Measurements from ENCODE around the gene DDX1.

Gene DDX1

DNA sequence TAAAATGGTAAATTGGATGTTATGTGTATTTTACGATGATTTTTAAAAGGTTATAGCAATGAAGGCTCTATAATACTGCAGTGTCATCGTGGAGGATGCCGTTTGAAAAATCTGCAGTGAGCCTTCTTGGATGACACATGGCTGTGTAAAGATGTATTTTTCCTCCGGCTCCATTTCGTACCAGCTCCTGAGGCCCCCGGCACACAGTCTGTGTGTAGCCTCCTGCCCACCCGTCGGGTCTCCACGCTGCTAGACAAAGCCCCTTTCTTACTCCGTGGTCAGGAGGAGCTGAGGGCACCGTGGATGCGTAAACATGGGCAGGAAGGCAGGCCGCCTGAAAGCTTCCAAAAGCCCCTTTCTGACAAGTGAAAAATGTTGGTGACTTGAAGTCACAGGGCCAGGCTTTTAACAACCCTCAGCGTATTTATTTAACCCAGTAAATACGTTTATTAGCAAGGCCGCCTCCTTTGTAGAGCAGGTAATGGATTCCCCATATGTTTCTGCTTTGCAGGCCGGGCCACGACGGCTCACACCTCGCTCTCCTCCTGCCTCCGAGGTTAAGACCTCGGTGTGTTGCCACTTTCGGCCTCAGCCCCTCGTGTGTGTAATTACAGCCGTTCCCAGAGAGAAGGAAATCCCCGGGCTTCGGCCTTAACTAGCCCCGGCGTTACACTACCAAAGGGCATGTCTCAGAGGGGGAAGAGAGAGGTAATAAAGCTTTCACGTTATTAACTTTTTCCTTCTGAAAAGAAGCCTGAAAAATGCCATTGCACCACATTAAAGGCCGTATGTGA lies 72.8 kb downstream of the DDX1 start:
- DNase-seq (ENCODE audit: low read depth): no peak

DNA sequence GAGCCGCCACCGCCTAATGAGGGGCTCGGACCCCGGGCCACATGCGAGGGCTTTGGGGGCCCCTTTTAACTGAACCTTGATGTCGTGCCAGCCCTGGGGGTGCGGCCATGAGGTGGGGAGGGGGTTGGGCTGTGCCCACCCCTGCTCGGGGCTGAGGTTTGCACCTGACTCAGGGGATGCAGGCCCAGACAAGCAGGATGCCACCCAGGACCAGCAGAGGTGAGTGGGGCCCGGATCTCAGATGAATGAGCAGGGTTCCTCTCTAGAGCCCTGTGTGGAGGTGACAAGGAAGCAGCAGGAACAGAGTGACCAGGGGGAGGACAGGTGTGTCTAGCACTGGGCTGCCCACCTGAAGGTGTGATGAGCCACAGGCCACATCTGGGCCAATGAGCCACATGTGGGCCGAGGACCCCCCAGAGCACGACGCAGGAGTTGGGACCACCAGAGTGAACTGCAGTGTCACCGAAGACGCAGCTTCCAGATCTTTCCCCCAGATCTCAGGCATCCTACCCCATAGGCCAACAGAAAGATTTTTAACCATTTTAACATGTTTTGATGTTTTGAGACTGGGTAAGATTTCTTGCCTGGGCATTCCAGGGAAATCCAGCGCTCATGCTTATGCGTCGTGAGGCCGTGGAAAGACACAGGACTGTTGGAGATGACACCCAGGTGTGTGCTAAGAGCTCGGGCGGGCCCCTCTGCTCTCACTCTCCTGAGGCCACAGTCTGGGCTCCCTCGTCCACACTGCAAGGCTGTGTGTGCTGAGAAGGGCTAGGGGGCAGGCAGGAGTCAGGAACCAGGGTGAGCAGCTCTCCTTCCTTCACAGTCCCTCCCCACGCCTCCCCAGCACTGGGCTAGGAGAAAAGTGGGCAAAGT lies 73.6 kb downstream of the DDX1 start:
- DNase-seq (ENCODE audit: low read depth): no peak

DNA sequence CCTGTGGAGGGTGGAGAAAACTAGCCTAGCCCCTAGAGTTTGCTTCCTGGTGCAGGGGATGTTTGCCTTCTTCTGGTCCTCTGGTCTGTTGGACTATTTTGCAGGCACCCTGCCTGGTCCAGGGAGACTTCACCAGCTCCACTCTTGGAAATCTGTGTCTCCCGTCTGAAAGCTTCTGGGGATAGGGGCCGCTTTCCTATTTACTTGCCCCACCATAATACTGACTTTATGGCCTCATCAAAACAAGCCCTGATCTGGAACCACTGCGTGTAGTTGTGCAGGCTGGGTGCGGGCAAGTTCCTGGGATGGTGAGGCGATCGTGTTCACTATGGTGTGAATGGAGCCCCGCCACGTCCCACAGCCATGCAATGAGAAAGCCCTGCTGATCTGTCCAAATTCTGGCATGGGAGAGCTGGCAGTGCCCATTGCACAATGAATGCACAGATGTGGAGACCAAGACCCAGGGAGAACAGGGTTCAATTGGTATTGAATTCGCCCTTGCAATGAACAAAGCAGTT lies 74.3 kb downstream of the DDX1 start:
- no peak for DNase-seq (ENCODE audit: low read depth)

- DNase-seq (ENCODE audit: low read depth): peak; percentile 6
These were observed 75.5 kb downstream of the DDX1 start for GRCh38 chr2:15666861-15667808.

DNA sequence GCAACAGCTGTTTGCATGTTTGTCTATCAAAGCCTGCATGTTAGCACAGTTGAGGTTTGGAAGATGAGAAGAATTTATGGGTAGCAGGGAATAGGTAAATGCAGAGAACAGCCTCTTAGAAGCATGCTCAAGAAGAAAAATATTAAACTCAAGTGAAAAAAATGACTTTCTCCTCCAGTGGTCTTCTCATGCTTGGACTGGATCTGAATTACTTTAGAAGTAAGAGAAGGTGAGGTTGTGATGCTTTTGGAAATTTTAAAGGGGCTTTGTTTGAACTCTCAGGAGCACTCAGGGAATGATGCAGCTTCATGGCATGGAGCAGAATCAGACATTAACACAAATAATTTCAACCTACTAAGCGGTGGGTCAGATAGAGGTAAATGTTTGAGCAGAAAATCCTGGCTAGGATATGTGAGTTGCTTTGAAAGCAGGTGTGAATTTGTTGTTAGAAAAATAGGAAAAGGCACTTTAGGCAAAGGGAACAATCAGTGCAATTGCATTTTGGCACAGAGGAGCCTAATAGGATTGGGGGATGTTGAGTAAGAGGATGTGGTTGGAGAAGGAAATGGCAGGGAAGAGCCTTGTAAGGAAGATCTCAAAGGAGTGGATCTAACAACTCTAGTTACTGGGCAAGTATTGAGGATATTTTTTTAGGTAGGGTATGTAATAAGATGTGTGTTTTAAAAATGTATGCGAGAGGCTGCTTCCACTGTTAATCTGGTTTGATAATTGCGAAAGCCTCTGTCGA lies 76.3 kb downstream of the DDX1 start:
- DNase-seq (ENCODE audit: low read depth): no peak

DNA sequence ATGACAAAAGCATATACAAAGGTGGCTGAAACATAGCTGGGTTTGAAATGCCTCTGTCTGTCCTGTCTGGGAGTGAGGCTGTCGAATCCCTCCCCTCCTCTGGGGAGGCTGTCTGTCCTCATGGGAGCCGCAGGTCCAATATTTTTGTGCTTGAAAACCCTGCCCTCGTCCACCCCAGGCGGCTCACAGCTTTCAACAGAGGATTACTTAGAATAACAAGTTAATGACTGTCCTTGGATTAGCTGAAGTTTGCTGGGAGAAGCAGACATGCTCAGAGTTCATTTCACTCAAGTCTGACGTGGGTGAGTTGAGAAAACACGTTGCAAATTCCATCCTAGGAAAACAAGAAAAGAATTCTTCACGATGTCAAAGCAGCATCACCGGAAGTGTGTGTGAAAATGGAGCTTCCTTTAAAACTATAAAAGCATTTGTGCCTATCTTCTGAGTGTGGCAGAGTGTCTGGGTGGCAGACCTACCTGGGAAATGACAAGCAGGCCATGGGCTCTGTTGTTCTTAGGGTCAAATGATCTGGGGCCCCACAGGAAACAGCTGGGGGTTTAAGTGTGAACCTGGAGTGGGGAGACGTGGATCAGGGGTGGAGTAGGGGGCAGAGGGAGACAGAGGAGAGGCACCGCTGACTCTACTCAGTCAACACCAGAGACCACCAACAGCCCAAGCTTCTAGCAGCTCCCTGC lies 77.1 kb downstream of the DDX1 start:
- DNase-seq (ENCODE audit: low read depth): peak; percentile 84

GRCh38 chr2:15669375-15669910 lies 77.8 kb downstream of the DDX1 start:
- DNase-seq (ENCODE audit: low read depth): no peak

- DNase-seq (ENCODE audit: low read depth): no peak
These were observed 78.8 kb downstream of the DDX1 start for GRCh38 chr2:15670469-15670868.

GRCh38 chr2:15670981-15671380 lies 79.3 kb downstream of the DDX1 start:
- DNase-seq (ENCODE audit: low read depth): no peak

- no peak for DNase-seq (ENCODE audit: low read depth)
These were observed 79.7 kb downstream of the DDX1 start for GRCh38 chr2:15671409-15671808.

DNA sequence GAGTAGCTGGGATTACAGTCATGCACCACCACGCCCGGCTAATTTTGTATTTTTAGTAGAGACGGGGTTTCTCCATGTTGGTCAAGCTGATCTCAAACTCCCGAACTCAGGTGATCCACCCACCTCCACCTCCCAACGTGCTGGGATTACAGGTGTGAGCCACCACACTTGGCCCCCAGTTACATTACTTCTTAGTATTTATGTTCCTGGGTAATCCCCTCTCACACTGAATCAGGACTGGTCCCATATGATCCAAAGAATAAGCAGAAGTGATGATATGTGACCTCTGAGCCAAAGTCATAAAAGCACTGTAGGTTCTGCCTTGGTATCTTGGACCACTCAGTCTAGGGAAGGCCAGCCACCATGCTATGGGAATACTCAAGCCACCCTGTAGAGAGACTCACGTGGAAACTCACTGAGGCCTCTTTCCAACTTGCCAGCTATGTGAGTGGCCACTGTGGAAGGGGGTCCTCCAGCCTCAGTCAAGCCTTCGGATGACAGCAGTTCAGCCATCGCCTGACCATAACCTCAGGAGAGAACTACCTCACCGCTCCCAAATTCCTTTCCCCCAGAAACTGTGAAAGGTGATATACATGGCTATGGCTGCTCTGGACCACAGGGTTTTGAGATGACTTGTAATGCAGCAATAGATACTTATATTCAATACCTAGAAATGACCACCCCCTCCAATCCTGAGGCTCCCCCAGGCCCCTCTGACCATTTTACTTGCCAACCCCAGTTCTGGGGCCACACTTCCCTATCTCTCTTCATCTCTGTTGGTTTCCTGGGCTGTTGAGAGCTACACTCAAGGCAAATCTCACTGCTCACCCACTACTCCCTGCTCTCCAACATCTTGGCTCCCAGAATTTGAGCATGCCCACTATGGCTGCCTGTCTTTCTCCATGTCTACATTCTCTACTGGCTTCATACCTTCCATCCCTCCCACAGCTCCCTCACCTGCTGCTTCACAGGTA lies 80.5 kb downstream of the DDX1 start:
- DNase-seq (ENCODE audit: low read depth): no peak

- peak; percentile 72 for DNase-seq (ENCODE audit: low read depth)
These were observed 81.6 kb downstream of the DDX1 start for GRCh38 chr2:15672961-15673918.

- peak; percentile 61 for DNase-seq (ENCODE audit: low read depth)
These were observed 82.4 kb downstream of the DDX1 start for GRCh38 chr2:15673919-15674636.

GRCh38 chr2:15674637-15675455 lies 83.2 kb downstream of the DDX1 start:
- DNase-seq (ENCODE audit: low read depth): peak; percentile 78

DNA sequence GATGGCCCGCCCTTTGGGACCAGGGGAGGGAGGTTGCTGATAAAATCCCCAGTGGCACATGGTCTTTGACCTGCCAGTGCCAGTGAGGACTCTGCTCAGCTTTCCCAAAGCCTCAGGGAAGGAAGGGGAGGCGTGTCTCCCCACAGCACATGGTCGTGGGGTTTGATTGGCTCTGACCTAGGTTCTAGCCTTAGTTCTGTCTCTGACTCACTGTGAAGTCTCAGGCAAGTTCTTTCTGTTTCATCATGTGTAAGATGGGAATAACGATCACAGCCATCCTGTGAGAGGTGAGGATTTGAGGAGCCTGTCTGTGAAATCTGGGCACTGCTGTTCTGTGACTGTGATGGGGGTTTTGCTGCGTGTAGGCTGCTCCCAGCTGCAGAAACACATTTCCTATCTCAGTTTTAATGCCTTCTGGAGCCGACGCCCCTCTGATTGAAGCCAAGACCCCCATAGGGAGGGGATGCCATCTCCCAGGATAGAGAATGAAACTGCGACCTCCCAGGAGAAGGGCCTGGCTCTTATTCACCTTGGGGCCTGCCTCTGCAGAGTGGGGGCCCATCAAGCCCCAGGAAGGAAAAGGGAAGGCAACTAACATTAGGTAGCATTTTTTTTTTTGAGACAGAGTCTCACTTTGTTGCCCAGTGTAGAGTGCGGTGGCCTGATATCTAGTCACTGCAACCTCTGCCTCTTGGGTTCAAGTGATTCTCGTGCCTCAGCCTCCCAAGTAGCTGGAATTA lies 84.0 kb downstream of the DDX1 start:
- peak; percentile 70 for DNase-seq (ENCODE audit: low read depth)
